Lung (tissue), 12 donors: ENCODE measurements around the gene VTCN1. TPM values are rescaled to one million over a fixed set of nuclear protein-coding genes. Genes with fewer than 3 reads are reported as not detected.
"Not testable (repeated sequence)": the region's sequence is repeated elsewhere in the genome, so short reads cannot be mapped to it uniquely, and the experiment has no call there.

Experiments used
- ATAC-seq: fragments of 200-7000 bp; cut with Tn5 transposase; one replicate; pipeline ENCODE4 v1.9.1; 2020; ENCODE audit warnings: moderate number of reproducible peaks; ENCODE audit not compliant: insufficient read depth, low FRiP score
- DNase-seq, 3 donors: peaks; one replicate each; pipeline ENCODE4 v3.0.0-alpha.2; 2013 to 2017
- H3K27ac ChIP-seq, 2 donors: one replicate each; pipeline ENCODE4 v1.5.1; 2013; ENCODE audit warnings: mild to moderate bottlenecking in 2 of 2, moderate library complexity in 2 of 2, control low read depth in 1 of 2, inconsistent platforms in 1 of 2, low read depth in 1 of 2, low read length in 1 of 2
- H3K27me3 ChIP-seq, 3 donors: one replicate each; pipeline ENCODE4 v1.5.1; 2013; ENCODE audit warnings: low read length in 2 of 3; ENCODE audit not compliant: control insufficient read depth in 3 of 3, insufficient read depth in 3 of 3
- H3K36me3 ChIP-seq, 4 donors: one replicate each; pipeline ENCODE4 v1.5.1; 2013; ENCODE audit warnings: low read length in 4 of 4, mild to moderate bottlenecking in 1 of 4, moderate library complexity in 1 of 4; ENCODE audit not compliant: control insufficient read depth in 4 of 4, insufficient read depth in 4 of 4
- H3K4me1 ChIP-seq, 5 donors: one replicate each; pipeline ENCODE4 v1.5.1; 2013; ENCODE audit warnings: low read length in 5 of 5, mild to moderate bottlenecking in 2 of 5, moderate library complexity in 1 of 5; ENCODE audit not compliant: control insufficient read depth in 5 of 5, insufficient read depth in 5 of 5
- H3K4me3 ChIP-seq: one replicate; pipeline ENCODE4 v1.5.1; 2013; ENCODE audit warnings: mild to moderate bottlenecking, control low read depth, moderate library complexity
- H3K9ac ChIP-seq, 2 donors: one replicate each; pipeline ENCODE4 v1.5.1; 2013; ENCODE audit warnings: low read length in 2 of 2, control low read depth in 1 of 2; ENCODE audit not compliant: insufficient read depth in 1 of 2
- H3K9me3 ChIP-seq, 4 donors: one replicate each; pipeline ENCODE4 v1.5.1; 2013; ENCODE audit warnings: low read length in 3 of 4, mild to moderate bottlenecking in 1 of 4, moderate library complexity in 1 of 4; ENCODE audit not compliant: control insufficient read depth in 4 of 4, insufficient read depth in 3 of 4
- CTCF ChIP-seq: IDR thresholded peaks from 2 replicates; pipeline ENCODE4 v1.5.1; 2012; ENCODE audit warnings: mild to moderate bottlenecking; ENCODE audit errors: control extremely low read depth, extremely low read depth
- WGBS, 2 donors: extraction: QIAGEN DNeasy Blood & Tissue Kit; methylation state at CpG; one replicate each; pipeline ENCODE4 v1.1.7; 2013; 5-methylcytosine and 5-hydroxymethylcytosine counted together
- polyA plus RNA-seq, 2 donors: library from polyadenylated mRNA; stranded (reverse); fragments of 200-250 nt; gene quantifications; one replicate each; pipeline ENCODE4 v1.2.1, GENCODE V29; 2013
- total RNA-seq, 2 donors: library from RNA; depleted of rRNA in 1 of 2; stranded (reverse); fragments of >200 nt in 1 of 2; gene quantifications; one replicate each; pipeline ENCODE4 v1.2.1, GENCODE V29; 2014 to 2021
- donor health status: control.
- donor health status: control.
- donor health status: Bipolar disorder and iron deficiency.
- donor health status: healthy.
- donor health status: DM: yes; HTN: yes; CAD: no.

The VTCN1 gene
- total and polyA plus RNA-seq, 4 donors, result 0.45 to 3.9 (median 1.9) TPM

GRCh38 chr1:117105722-117106121, 105.0 kb downstream of the VTCN1 start:
- no peak overlapping the region for H3K27ac ChIP-seq

DNA sequence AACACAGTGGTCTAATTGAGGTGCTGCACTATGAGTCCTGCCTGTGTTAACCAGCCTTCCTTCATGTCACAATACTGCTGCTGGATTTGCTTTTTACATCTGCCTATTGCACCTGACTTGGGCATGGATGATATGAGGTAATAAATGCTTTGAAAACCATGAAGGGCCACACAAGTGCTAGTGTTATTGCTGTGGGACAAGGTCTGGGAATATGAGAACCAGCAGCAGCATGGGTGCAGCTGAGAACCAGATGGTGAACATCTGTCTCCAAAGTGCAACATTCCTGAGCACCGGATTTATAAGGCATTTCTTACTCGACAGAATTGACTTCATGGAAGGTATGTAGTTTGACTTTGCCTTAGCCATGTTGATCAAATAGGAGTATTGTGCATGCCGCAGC, 105.7 kb downstream of the VTCN1 start:
- Histone ChIP-seq H3K9ac (no peak overlapping the region), H3K27me3 (no peaks in the 10 kb centered on the region), H3K4me1 (no peaks in the 10 kb centered on the region), H3K4me3 (no peak overlapping the region), H3K36me3 (peaks cover 0 to 21% (median 8%) of the 10 kb centered on the region in 4 donors), H3K27ac (no peak overlapping the region), H3K9me3 (no peaks in the 10 kb centered on the region)
- WGBS, 2 donors, result 85 to 95% methylated on average over 3 of the region's 3 CpGs
- ATAC-seq (no peak), DNase-seq (no peak)
- no peak for TF ChIP-seq CTCF

More at GRCh38 chr1:117105722-117106121, 105.0 kb downstream of the VTCN1 start:
- Histone ChIP-seq H3K9ac (no peak overlapping the region), H3K4me1 (no peaks in the 10 kb centered on the region), H3K27me3 (no peaks in the 10 kb centered on the region), H3K36me3 (peaks cover 2 to 18% (median 9%) of the 10 kb centered on the region in 4 donors), H3K9me3 (no peaks in the 10 kb centered on the region), H3K4me3 (no peak overlapping the region)
- TF ChIP-seq CTCF, result no peak
- DNase-seq (no peak), ATAC-seq (no peak)

DNA sequence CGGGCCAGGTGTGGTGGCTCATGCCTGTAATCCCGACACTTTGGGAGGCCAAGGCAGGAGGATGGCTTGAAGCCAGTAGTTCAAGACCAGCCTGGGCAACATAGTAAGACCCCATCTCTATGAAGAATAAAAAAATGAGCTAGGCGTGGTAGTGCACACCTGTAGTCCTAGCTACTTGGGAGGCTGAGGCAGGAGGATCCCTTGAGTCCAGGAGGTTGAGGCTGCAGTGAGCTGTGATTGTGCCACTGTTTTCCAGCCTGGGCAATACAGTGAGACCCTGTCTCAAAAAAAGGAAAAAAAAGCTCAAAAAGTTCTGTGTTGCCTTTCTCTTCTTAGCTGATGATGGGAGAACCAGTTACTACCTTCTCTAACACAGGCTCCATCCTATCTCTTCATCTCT, 108.9 kb downstream of the VTCN1 start:
- H3K27ac ChIP-seq, H3K9me3 ChIP-seq, ATAC-seq, H3K4me1 ChIP-seq, DNase-seq, H3K4me3 ChIP-seq, H3K9ac ChIP-seq, H3K27me3 ChIP-seq: not testable (repeated sequence)
- H3K36me3 ChIP-seq, result peaks cover 6 to 13% (median 8%) of the 10 kb centered on the region in 4 donors
- WGBS, 2 donors, result 96 to 97% methylated on average over 3 of the region's 3 CpGs

GRCh38 chr1:117101334-117101733, 109.4 kb downstream of the VTCN1 start:
- Histone ChIP-seq H3K4me3 (no peak overlapping the region), H3K27ac (no peak overlapping the region), H3K9me3 (no peaks in the 10 kb centered on the region), H3K27me3 (no peaks in the 10 kb centered on the region), H3K36me3 (peaks cover 6 to 13% (median 8%) of the 10 kb centered on the region in 4 donors), H3K9ac (no peak overlapping the region), H3K4me1 (peaks cover 0 to 4% (median 0%) of the 10 kb centered on the region in 5 donors)
- no peak for DNase-seq
- TF ChIP-seq CTCF, result no peak
- ATAC-seq, result no peak
- 97 to 98% methylated on average over 1 of the region's 1 CpG for WGBS, 2 donors
